Measurements from ENCODE around the gene ZBED1.

GRCh38 chrX:2466876-2467656 lies 33.7 kb downstream of the ZBED1 start:
- TF ChIP-seq CEBPB (IDR thresholded peaks at IDR 0.05) (no peak), REST (IDR thresholded peaks at IDR 0.05; ENCODE audit: low read depth) (no peak), NFIC (IDR thresholded peaks at IDR 0.05) (no peak), TAF1 (IDR thresholded peaks at IDR 0.05; ENCODE audit: low read depth) (no peak), YY1 (IDR thresholded peaks at IDR 0.05; ENCODE audit: low read depth) (no peak), USF1 (IDR thresholded peaks at IDR 0.05) (no peak), EP300 (IDR thresholded peaks at IDR 0.05; ENCODE audit: borderline replicate concordance) (no peak), EGR1 (IDR thresholded peaks at IDR 0.05) (no peak), CREB1 (IDR thresholded peaks at IDR 0.05; ENCODE audit: low read depth) (no peak), ZBTB7A (IDR thresholded peaks at IDR 0.05; ENCODE audit: low read depth) (no peak)
